PC-3 (cell line): ENCODE data around the gene RCE1. TPM values are rescaled to one million over a fixed set of nuclear protein-coding genes. Genes with fewer than 3 reads are reported as not detected.

Experiments used
- ATAC-seq: fragments of 200-7000 bp; cut with Tn5 transposase; 2 replicates; pipeline ENCODE4 v1.9.1; 2020; ENCODE audit warnings: mild to moderate bottlenecking, moderate library complexity
- BruUV-seq: library from RNA; stranded (reverse); fragments of 400-500 nt; replicated peaks from 2 replicates; lab custom pipeline; 2021; lab: Mats Ljungman, UMichigan
- CTCF ChIA-PET: fragments of 300-600 bp; sonication (Branson Sonifier 250); formaldehyde crosslinking; loops from one replicate; lab custom pipeline; 2022; ENCODE audit warnings: antibody characterized with exemption; lab: Charles Lee
- POLR2A ChIA-PET: fragments of 300-600 bp; sonication (Branson Sonifier 250); formaldehyde crosslinking; loops from one replicate; lab custom pipeline; 2022; ENCODE audit warnings: antibody characterized with exemption; ENCODE audit not compliant: unreplicated experiment; lab: Charles Lee
- DNase-seq: peaks from one replicate; pipeline ENCODE4 v3.0.0-alpha.2; 2015
- H2AFZ ChIP-seq: fragments of 300-600 bp; sonication (generic); 2 replicates; pipeline ENCODE4 v1.6.0; 2016; ENCODE audit warnings: antibody characterized with exemption, low read length
- H3F3A ChIP-seq: fragments of 300-600 bp; sonication (generic); one replicate; pipeline ENCODE4 v1.6.0; 2017; ENCODE audit warnings: antibody characterized with exemption, low read length, control low read depth, mild to moderate bottlenecking; ENCODE audit not compliant: unreplicated experiment
- H3K27ac ChIP-seq: fragments of 300-600 bp; sonication (generic); 2 replicates; pipeline ENCODE4 v1.5.1; 2016; ENCODE audit warnings: mild to moderate bottlenecking, low read length
- H3K27me3 ChIP-seq: fragments of 300-600 bp; sonication (generic); 2 replicates; pipeline ENCODE4 v1.6.1; 2016; ENCODE audit warnings: low read length, mixed read lengths
- H3K36me3 ChIP-seq: fragments of 300-600 bp; sonication (generic); 2 replicates; pipeline ENCODE4 v1.6.1; 2016; ENCODE audit warnings: low read depth, mixed run types, low read length, mixed read lengths
- H3K4me1 ChIP-seq: fragments of 300-600 bp; sonication (generic); 2 replicates; pipeline ENCODE4 v1.5.1; 2016; ENCODE audit warnings: low read length; ENCODE audit not compliant: insufficient read depth
- H3K4me2 ChIP-seq: fragments of 300-600 bp; sonication (generic); 2 replicates; pipeline ENCODE4 v1.6.0; 2016; ENCODE audit warnings: low read length
- H3K4me3 ChIP-seq: fragments of 300-600 bp; sonication (generic); 2 replicates; pipeline ENCODE4 v1.5.1; 2016; ENCODE audit warnings: mild to moderate bottlenecking, low read length, mixed read lengths
- H3K79me2 ChIP-seq: fragments of 300-600 bp; sonication (generic); 2 replicates; pipeline ENCODE4 v1.6.1; 2017; ENCODE audit warnings: low read length, mixed read lengths
- H3K9ac ChIP-seq: fragments of 300-600 bp; sonication (generic); 2 replicates; pipeline ENCODE4 v1.6.0; 2016; ENCODE audit warnings: mild to moderate bottlenecking, low read length
- H3K9me2 ChIP-seq: fragments of 300-600 bp; sonication (generic); replicated peaks from 2 replicates; pipeline ENCODE4 v1.6.1; 2016; ENCODE audit warnings: mixed run types, low read length, mixed read lengths
- H3K9me3 ChIP-seq: fragments of 300-600 bp; sonication (generic); 2 replicates; pipeline ENCODE4 v1.6.1; 2016; ENCODE audit warnings: low read length, mixed read lengths
- H4K20me1 ChIP-seq: fragments of 300-600 bp; sonication (generic); 2 replicates; pipeline ENCODE4 v1.6.1; 2016; ENCODE audit warnings: low read length, mixed read lengths
- CTCF ChIP-seq: fragments of 300-600 bp; sonication (generic); conservative IDR thresholded peaks from 2 replicates; pipeline ENCODE4 v1.5.1; 2017; ENCODE audit warnings: antibody characterized with exemption, low read depth, mild to moderate bottlenecking, low read length
- EZH2 ChIP-seq: fragments of 300-600 bp; sonication (generic); IDR thresholded peaks from one replicate; pipeline ENCODE4 v1.6.1; 2017; ENCODE audit warnings: antibody characterized with exemption, mild to moderate bottlenecking, low read length; ENCODE audit not compliant: unreplicated experiment
- EZH2phosphoT487 ChIP-seq: fragments of 300-600 bp; sonication (generic); IDR thresholded peaks from 2 replicates; pipeline ENCODE4 v1.6.1; 2018; ENCODE audit warnings: mild to moderate bottlenecking, antibody characterized with exemption, low read length, borderline replicate concordance
- intact Hi-C: fragments of 100-400 bp; cut with micrococcal nuclease; formaldehyde crosslinking; loops from 2 replicates; pipeline ENCODE4 v1.9.0; 2023
- total RNA-seq: library from RNA; depleted of rRNA; stranded (reverse); fragments of >200 nt; gene quantifications from 2 replicates; pipeline ENCODE4 v1.2.3, GENCODE V29; 2014

Gene RCE1
- total RNA-seq, 1 experiment from 2014 or later, result 70.4 TPM

GRCh38 chr11:66891851-66892660, 48.8 kb downstream of the RCE1 start:
- TF ChIP-seq CTCF (peak; percentile 33; the same call in 1 of the 2 replicates), EZH2 (no peak)
- Histone ChIP-seq H3F3A (no peaks in the 10 kb centered on the region), H4K20me1 (no peaks in the 10 kb centered on the region), H3K4me1 (peaks cover 24% of the 10 kb centered on the region), H3K9me2 (no peaks in the 10 kb centered on the region), H3K79me2 (no peaks in the 10 kb centered on the region), H3K36me3 (no peaks in the 10 kb centered on the region), H3K9ac (peak overlapping the region; percentile 5), H3K4me2 (peak overlapping the region; percentile 68), H3K27me3 (no peaks in the 10 kb centered on the region), H3K9me3 (no peaks in the 10 kb centered on the region), H3K27ac (peak overlapping the region; percentile 78), H2AFZ (peak overlapping the region; percentile 46; the same call in 1 of the 2 replicates), H3K4me3 (peak overlapping the region; percentile 23; the same call in 1 of the 2 replicates)
- ChIA-PET CTCF (interaction anchor here (0.6 kb wide), 1 partner anchor 134 kb away, joined by 3 read pairs; no protein-coding TSS in a partner anchor), POLR2A (interaction anchor here (0.5 to 0.6 kb wide), 2 partner anchors 36 to 148 kb away, joined by 3 to 7 read pairs; no protein-coding TSS in a partner anchor)
- intact Hi-C loops, result loop anchor here (5.0 kb wide), 1 partner anchor 75 kb away; no protein-coding TSS in a partner anchor
- TSS peak; percentile 62 for BruUV-seq
- peak; percentile 99 for DNase-seq
- ATAC-seq, result peak; percentile 99

GRCh38 chr11:66892911-66893310, 49.7 kb downstream of the RCE1 start:
- H3F3A ChIP-seq, result no peaks in the 10 kb centered on the region
- H3K9me3 ChIP-seq, result no peaks in the 10 kb centered on the region
- no peaks in the 10 kb centered on the region for H4K20me1 ChIP-seq
- intact Hi-C loops, result loop anchor here (5.0 kb wide), 1 partner anchor 74 kb away; no protein-coding TSS in a partner anchor
- ATAC-seq, result no peak
- H3K36me3 ChIP-seq, result no peaks in the 10 kb centered on the region
- H3K79me2 ChIP-seq, result no peaks in the 10 kb centered on the region
- no peaks in the 10 kb centered on the region for H3K27me3 ChIP-seq
- H3K9me2 ChIP-seq, result no peaks in the 10 kb centered on the region
- H3K4me3 ChIP-seq, result no peak overlapping the region
- H3K4me1 ChIP-seq, result peaks cover 24% of the 10 kb centered on the region
- no peak overlapping the region for H2AFZ ChIP-seq
- ChIA-PET POLR2A (interaction anchor here (0.5 kb wide), 1 partner anchor 37 kb away, joined by 7 read pairs; no protein-coding TSS in a partner anchor), CTCF (no interaction called here)
- TF ChIP-seq EZH2phosphoT487, result no peak
- TF ChIP-seq CTCF, result no peak
- no peak for TF ChIP-seq EZH2
- no peak overlapping the region for H3K9ac ChIP-seq
- H3K27ac ChIP-seq, result peak overlapping the region; percentile 78
- no TSS peak for BruUV-seq
- DNase-seq, result peak; percentile 15
- peak overlapping the region; percentile 21 for H3K4me2 ChIP-seq

GRCh38 chr11:66894141-66894540, 50.9 kb downstream of the RCE1 start:
- ATAC-seq (no peak), DNase-seq (no peak)
- TF ChIP-seq CTCF, result no peak
- no peak for TF ChIP-seq EZH2phosphoT487
- TF ChIP-seq EZH2, result no peak
- POLR2A ChIA-PET, result no interaction called here
- Histone ChIP-seq H3K4me3 (no peak overlapping the region), H3K27me3 (no peaks in the 10 kb centered on the region), H3K79me2 (no peaks in the 10 kb centered on the region), H3K36me3 (no peaks in the 10 kb centered on the region), H3K27ac (no peak overlapping the region), H4K20me1 (no peaks in the 10 kb centered on the region), H3K9me3 (no peaks in the 10 kb centered on the region), H3K4me2 (no peak overlapping the region), H2AFZ (no peak overlapping the region), H3K9ac (no peak overlapping the region), H3F3A (no peaks in the 10 kb centered on the region), H3K4me1 (peaks cover 18% of the 10 kb centered on the region), H3K9me2 (no peaks in the 10 kb centered on the region)
- intact Hi-C loops, result loop anchor here (5.0 kb wide), 1 partner anchor 73 kb away; no protein-coding TSS in a partner anchor
- BruUV-seq, result no TSS peak
- CTCF ChIA-PET, result no interaction called here
